ENCODE data around the gene ALG1. TPM values are rescaled to one million over a fixed set of nuclear protein-coding genes. Genes with fewer than 3 reads are reported as not detected.

Gene ALG1
- polyA plus RNA-seq, 2 of the 4 experiments (the other 2 are of a cell fraction): 30.9 to 33.4 TPM

Other genes with a start within 250 kb of the ALG1 start
- 33.8 and 37.1 TPM in 2 replicates for gene GLYR1, start 224.6 kb upstream of the ALG1 start, polyA plus RNA-seq (2011; rRNA removed)
- gene GLYR1, start 224.6 kb upstream of the ALG1 start, polyA plus RNA-seq (2017; fragmentation: RNase III; extraction: RNeasy Plus Mini Kit Qiagen cat#74134 plus additional on column Dnase treatment): 52.0 to 55.1 TPM (median 54.5 TPM) in 3 replicates
- 14.2 and 15.9 TPM in 2 replicates for gene UBN1, start 224.4 kb upstream of the ALG1 start, polyA plus RNA-seq (2011; rRNA removed)
- 18.0 to 20.0 TPM (median 18.3 TPM) in 3 replicates for gene UBN1, start 224.4 kb upstream of the ALG1 start, polyA plus RNA-seq (2017; fragmentation: RNase III; extraction: RNeasy Plus Mini Kit Qiagen cat#74134 plus additional on column Dnase treatment)
- gene PPL, start 134.7 kb upstream of the ALG1 start, polyA plus RNA-seq (2011; rRNA removed): 2.6 and 2.7 TPM in 2 replicates
- 1.8 to 2.9 TPM (median 2.0 TPM) in 3 replicates for gene PPL, start 134.7 kb upstream of the ALG1 start, polyA plus RNA-seq (2017; fragmentation: RNase III; extraction: RNeasy Plus Mini Kit Qiagen cat#74134 plus additional on column Dnase treatment)
- gene SEC14L5, start 113.5 kb upstream of the ALG1 start, polyA plus RNA-seq (2011; rRNA removed): 0.05 and 0.07 TPM in 2 replicates
- gene SEC14L5, start 113.5 kb upstream of the ALG1 start, polyA plus RNA-seq (2017; fragmentation: RNase III; extraction: RNeasy Plus Mini Kit Qiagen cat#74134 plus additional on column Dnase treatment): 0.03 TPM in 3 replicates
- gene NAGPA, start 37.9 kb upstream of the ALG1 start, polyA plus RNA-seq (2011; rRNA removed): 6.5 and 6.7 TPM in 2 replicates
- 12.6 to 17.3 TPM (median 16.5 TPM) in 3 replicates for gene NAGPA, start 37.9 kb upstream of the ALG1 start, polyA plus RNA-seq (2017; fragmentation: RNase III; extraction: RNeasy Plus Mini Kit Qiagen cat#74134 plus additional on column Dnase treatment)
- gene C16orf89, start 5.9 kb upstream of the ALG1 start, polyA plus RNA-seq (2011; rRNA removed): not detected in 2 replicates
- not detected in 3 replicates for gene C16orf89, start 5.9 kb upstream of the ALG1 start, polyA plus RNA-seq (2017; fragmentation: RNase III; extraction: RNeasy Plus Mini Kit Qiagen cat#74134 plus additional on column Dnase treatment)
- 14.8 and 15.5 TPM in 2 replicates for gene EEF2KMT, start 26.0 kb downstream of the ALG1 start, polyA plus RNA-seq (2011; rRNA removed)
- gene EEF2KMT, start 26.0 kb downstream of the ALG1 start, polyA plus RNA-seq (2017; fragmentation: RNase III; extraction: RNeasy Plus Mini Kit Qiagen cat#74134 plus additional on column Dnase treatment): 22.1 to 24.9 TPM (median 22.6 TPM) in 3 replicates